H1 (cell line): ENCODE measurements around the gene ABL1. TPM values are rescaled to one million over a fixed set of nuclear protein-coding genes. Genes with fewer than 3 reads are reported as not detected.

Experiments used
- CTCF ChIA-PET: fragments of 300-600 bp; sonication (Branson Sonifier 250); formaldehyde crosslinking; loops from one replicate; lab custom pipeline; 2021; ENCODE audit not compliant: partially characterized antibody; lab: Charles Lee
- POLR2A ChIA-PET: fragments of 300-600 bp; sonication (Branson Sonifier 250); formaldehyde crosslinking; loops from one replicate; lab custom pipeline; 2021; ENCODE audit warnings: inconsistent platforms; ENCODE audit not compliant: partially characterized antibody; lab: Charles Lee
- DNase-seq, 2 experiments: peaks; one replicate each; pipeline versions ENCODE4 v3.0.0 to v3.0.0-alpha.2; 2010 to 2022; ENCODE audit warnings: low spot score in 2 of 2, low read depth in 1 of 2, mixed read lengths in 1 of 2
- FAIRE-seq: peaks from 2 replicates; lab custom pipeline; 2011; peaks lifted over from hg19 to GRCh38; lab: Jason Lieb, UNC
- H2AFZ ChIP-seq: 2 replicates; pipeline ENCODE4 v1.8.1; 2012; ENCODE audit warnings: low read length, inconsistent platforms
- H2AK5ac ChIP-seq: 2 replicates; pipeline ENCODE4 v1.6.1; 2013; ENCODE audit warnings: low read depth, low read length
- H2BK120ac ChIP-seq: replicated peaks from 2 replicates; pipeline ENCODE3; 2013; ENCODE audit warnings: low read depth, low read length, inconsistent platforms
- H2BK12ac ChIP-seq: 2 replicates; pipeline ENCODE4 v1.6.1; 2013; ENCODE audit warnings: low read depth, low read length
- H2BK15ac ChIP-seq: 2 replicates; pipeline ENCODE4 v1.6.1; 2013; ENCODE audit warnings: low read length
- H2BK20ac ChIP-seq: 2 replicates; pipeline ENCODE4 v1.6.1; 2013; ENCODE audit warnings: low read length
- H2BK5ac ChIP-seq: 2 replicates; pipeline ENCODE4 v1.6.1; 2013; ENCODE audit warnings: low read depth, low read length
- H3K14ac ChIP-seq: 2 replicates; pipeline ENCODE4 v1.6.1; 2013; ENCODE audit warnings: inconsistent platforms; ENCODE audit not compliant: insufficient read length
- H3K18ac ChIP-seq: 2 replicates; pipeline ENCODE4 v1.6.1; 2013; ENCODE audit warnings: low read length; ENCODE audit errors: extremely low read depth
- H3K23ac ChIP-seq: 2 replicates; pipeline ENCODE4 v1.6.1; 2013; ENCODE audit warnings: inconsistent platforms; ENCODE audit not compliant: insufficient read length
- H3K23me2 ChIP-seq: 2 replicates; pipeline ENCODE4 v1.6.1; 2013; ENCODE audit warnings: low read depth, low read length
- H3K27ac ChIP-seq: 2 replicates; pipeline ENCODE4 v1.6.1; 2011; ENCODE audit warnings: low read depth, low read length, inconsistent platforms
- H3K27me3 ChIP-seq, 4 experiments: replicated peaks in 1 of 4; 1 replicate in 1 of 4; 2 replicates in 3 of 4; pipeline versions ENCODE4 v1.6.1 to v1.8.1; 2011 to 2013; ENCODE audit warnings: low read length in 3 of 4, mild to moderate bottlenecking in 3 of 4, inconsistent platforms in 2 of 4, mixed read lengths in 2 of 4, moderate library complexity in 1 of 4; ENCODE audit not compliant: control insufficient read depth in 3 of 4, insufficient read depth in 3 of 4; ENCODE audit errors: extremely low read depth in 1 of 4
- H3K36me3 ChIP-seq, 4 experiments: 2 replicates each; pipeline versions ENCODE4 v1.6.1 to v1.8.1; 2011 to 2013; ENCODE audit warnings: mild to moderate bottlenecking in 4 of 4, low read length in 3 of 4, moderate library complexity in 2 of 4, control low read depth in 1 of 4, inconsistent platforms in 1 of 4; ENCODE audit not compliant: insufficient read depth in 4 of 4, control insufficient read depth in 2 of 4
- H3K4ac ChIP-seq: replicated peaks from 2 replicates; pipeline ENCODE3; 2013; ENCODE audit warnings: low read length, low read depth, mixed read lengths, inconsistent platforms; ENCODE audit not compliant: insufficient read length
- H3K4me1 ChIP-seq, 4 experiments: replicated peaks in 1 of 4; 1 replicate in 1 of 4; 2 replicates in 3 of 4; pipeline versions ENCODE4 v1.6.1 to v1.8.1; 2011 to 2013; ENCODE audit warnings: low read length in 3 of 4, inconsistent platforms in 2 of 4, mixed read lengths in 1 of 4; ENCODE audit not compliant: insufficient read depth in 4 of 4, control insufficient read depth in 3 of 4
- H3K4me2 ChIP-seq, 2 experiments: 2 replicates each; pipeline versions ENCODE4 v1.6.1 to v1.8.1; 2011 to 2013; ENCODE audit warnings: low read depth in 2 of 2, low read length in 2 of 2, control low read depth in 1 of 2, inconsistent platforms in 1 of 2, mild to moderate bottlenecking in 1 of 2; ENCODE audit not compliant: insufficient read depth in 1 of 2
- H3K4me3 ChIP-seq, 4 experiments: fragments of 200-600, 300-600 bp in 1 of 4; sonication (generic), shearing (Covaris generic), sonication (Bioruptor Twin) in 1 of 4; 2 replicates each; pipeline versions ENCODE4 v1.5.1 to v1.8.1; 2011 to 2016; ENCODE audit warnings: low read length in 4 of 4, low read depth in 3 of 4, control low read depth in 2 of 4, inconsistent platforms in 2 of 4, mild to moderate bottlenecking in 2 of 4, mixed read lengths in 1 of 4, moderate library complexity in 1 of 4; ENCODE audit not compliant: insufficient read depth in 2 of 4; ENCODE audit errors: extremely low read depth in 1 of 4
- H3K56ac ChIP-seq: replicated peaks from 2 replicates; pipeline ENCODE3; 2013; ENCODE audit warnings: low read depth, mild to moderate bottlenecking, mixed read lengths, low read length, inconsistent platforms; ENCODE audit not compliant: insufficient read length
- H3K79me1 ChIP-seq: 2 replicates; pipeline ENCODE4 v1.6.1; 2013; ENCODE audit warnings: low read depth, low read length, control low read depth
- H3K79me2 ChIP-seq, 2 experiments: 2 replicates each; pipeline versions ENCODE4 v1.6.1 to v1.8.1; 2012 to 2013; ENCODE audit warnings: low read length in 2 of 2, mild to moderate bottlenecking in 2 of 2, inconsistent platforms in 1 of 2; ENCODE audit not compliant: insufficient read depth in 2 of 2, control insufficient read depth in 1 of 2
- H3K9ac ChIP-seq, 4 experiments: replicated peaks in 1 of 4; 1 replicate in 1 of 4; 2 replicates in 3 of 4; pipeline versions ENCODE4 v1.6.1 to v1.8.1; 2011 to 2013; ENCODE audit warnings: low read depth in 3 of 4, low read length in 3 of 4, control low read depth in 2 of 4, mild to moderate bottlenecking in 2 of 4, moderate library complexity in 2 of 4, inconsistent platforms in 1 of 4; ENCODE audit errors: extremely low read depth in 1 of 4
- H3K9me3 ChIP-seq, 2 experiments: 2 replicates each; pipeline versions ENCODE4 v1.6.1 to v1.8.1; 2012 to 2013; ENCODE audit warnings: mild to moderate bottlenecking in 2 of 2, moderate library complexity in 2 of 2, control low read depth in 1 of 2, inconsistent platforms in 1 of 2, low read depth in 1 of 2, low read length in 1 of 2, mixed read lengths in 1 of 2; ENCODE audit not compliant: insufficient read depth in 2 of 2
- H4K20me1 ChIP-seq, 2 experiments: replicated peaks in 1 of 2; 2 replicates each; pipeline versions ENCODE3 to v1.8.1; 2011 to 2013; ENCODE audit warnings: inconsistent platforms in 2 of 2, low read length in 2 of 2, mild to moderate bottlenecking in 1 of 2; ENCODE audit not compliant: insufficient read depth in 2 of 2, control insufficient read depth in 1 of 2
- H4K5ac ChIP-seq: 2 replicates; pipeline ENCODE4 v1.6.1; 2013; ENCODE audit warnings: low read length, low read depth, mixed read lengths, inconsistent platforms; ENCODE audit not compliant: insufficient read length
- H4K8ac ChIP-seq: 2 replicates; pipeline ENCODE4 v1.8.0; 2013; ENCODE audit warnings: mild to moderate bottlenecking, moderate library complexity, low read length, inconsistent platforms; ENCODE audit not compliant: insufficient read depth; ENCODE audit errors: extremely low read depth
- H4K91ac ChIP-seq: replicated peaks from 2 replicates; pipeline ENCODE3; 2013; ENCODE audit warnings: low read length, mixed read lengths, inconsistent platforms; ENCODE audit not compliant: insufficient read length
- ASH2L ChIP-seq: fragments of 200-600, 300-600 bp; sonication (generic); IDR thresholded peaks from one replicate; pipeline ENCODE4 v1.7.1; 2017; ENCODE audit warnings: low read length
- CEBPB ChIP-seq: IDR thresholded peaks from 2 replicates; pipeline ENCODE4 v1.6.1; 2012; ENCODE audit warnings: low read depth, low read length
- WGBS, 2 experiments: shearing (Covaris generic) in 1 of 2; methylation state at CpG; one replicate each; pipeline versions ENCODE4 v1.1.6 to v1.1.7; 2013 to 2015; ENCODE audit warnings: low lambda C conversion rate in 2 of 2, mixed read lengths in 2 of 2, inconsistent platforms in 1 of 2, low coverage in 1 of 2, missing lambda C conversion rate in 1 of 2; ENCODE audit not compliant: insufficient replicate concordance in 2 of 2, insufficient coverage in 1 of 2, insufficient read length in 1 of 2; ENCODE audit errors: extremely low coverage in 1 of 2, missing lambda C conversion rate in 1 of 2; 5-methylcytosine and 5-hydroxymethylcytosine counted together
- polyA plus RNA-seq, 7 experiments: library from polyadenylated mRNA; depleted of rRNA in 3 of 7; stranded (reverse) in 5 of 7; unstranded in 2 of 7; fragments of >200 nt in 5 of 7; fragments of 200-250 nt in 2 of 7; gene quantifications; 1 replicate in 5 of 7; 2 replicates in 1 of 7; 4 replicates in 1 of 7; pipeline versions ENCODE4 v1.2.1 to v1.2.3, GENCODE V29; 2011 to 2013; ENCODE audit warnings: missing spikeins in 2 of 7, mixed read lengths in 2 of 7
- total RNA-seq: library from RNA; stranded (reverse); fragmentation: NEBNext Ultra II Directional; extraction: Animal tissue kit (Norgen Biotek cat#: 25700); gene quantifications from 2 replicates; pipeline ENCODE4 v1.2.1, GENCODE V29; 2021

ABL1 gene
- total and polyA plus RNA-seq, 2 of the 8 experiments (the other 6 are each of a cell fraction or from before 2014, with no cell fraction given) = 35.3 to 104 TPM

DNA sequence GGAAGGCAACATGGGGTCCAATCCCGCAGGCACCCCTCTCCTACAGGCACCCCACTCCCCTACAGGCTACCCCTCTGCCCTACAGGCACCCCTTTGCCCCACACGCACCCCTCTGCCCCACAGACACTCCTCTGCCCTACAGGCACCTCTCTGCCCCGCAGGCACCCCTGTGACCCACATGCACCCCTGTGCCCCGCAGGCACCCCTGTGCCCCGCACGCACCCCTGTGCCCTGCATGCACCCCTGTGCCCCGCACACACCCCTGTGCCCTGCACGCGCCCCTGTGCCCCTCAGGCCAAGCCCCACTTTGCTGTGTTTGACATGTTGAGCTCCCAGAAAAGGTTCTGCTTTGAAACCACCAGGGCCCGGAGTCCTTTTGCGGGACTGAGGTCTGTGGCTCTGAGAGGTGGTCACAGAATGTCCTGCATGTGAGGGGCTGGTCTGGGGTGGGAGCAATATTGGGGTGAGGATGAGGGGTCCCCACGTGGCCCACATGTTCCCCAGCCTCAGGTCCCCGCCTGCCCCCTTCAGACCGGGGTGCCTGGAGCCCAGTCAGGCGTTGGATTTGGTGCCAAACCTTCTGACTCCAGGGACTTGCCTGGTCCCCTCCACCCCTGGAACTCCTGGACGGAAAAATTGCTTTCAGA, 62.2 kb downstream of the ABL1 start:
- POLR2A ChIA-PET = interaction anchor here (0.7 to 1.4 kb wide), 5 partner anchors 10 to 85 kb away, joined by 3 to 6 read pairs (median 3); no protein-coding TSS in a partner anchor
- Histone ChIP-seq H3K23ac (no peak overlapping the region), H3K14ac (no peak overlapping the region), H2BK120ac (no peak overlapping the region), H2AFZ (no peak overlapping the region), H3K18ac (no peak overlapping the region), H4K5ac (no peak overlapping the region), H3K56ac (no peak overlapping the region), H2AK5ac (no peak overlapping the region), H3K4me3 (no peak overlapping the region)
- 90% methylated on average over 12 of the region's 16 CpGs; no CpG with 5 or more reads in 1 of the 2 experiments for WGBS, 2 experiments
- no peak for DNase-seq
- TF ChIP-seq ASH2L = no peak
- TF ChIP-seq CEBPB = no peak
- TF ChIP-seq, all 59 proteins: peak for 0
- H4K20me1 ChIP-seq = peaks cover 0 to 1% of the 10 kb centered on the region in 2 experiments
- peaks cover 0 to 3% (median 0%) of the 10 kb centered on the region in 4 experiments; a peak in 1 of 8 replicates for H3K36me3 ChIP-seq
- no peaks in the 10 kb centered on the region for H3K79me2 ChIP-seq
- no peak overlapping the region for H3K27ac ChIP-seq
- H3K4ac ChIP-seq = no peak overlapping the region
- no peaks in the 10 kb centered on the region for H3K23me2 ChIP-seq
- no peak overlapping the region for H4K91ac ChIP-seq
- FAIRE-seq = no peak
- H2BK15ac ChIP-seq = no peak overlapping the region
- H3K27me3 ChIP-seq = no peaks in the 10 kb centered on the region
- H3K79me1 ChIP-seq = no peaks in the 10 kb centered on the region
- no peak overlapping the region for H2BK20ac ChIP-seq
- H3K9ac ChIP-seq = no peak overlapping the region
- H3K4me1 ChIP-seq = peaks cover 0 to 3% (median 0%) of the 10 kb centered on the region in 4 experiments; a peak in 3 of 7 replicates
- no peak overlapping the region for H3K4me2 ChIP-seq
- no peaks in the 10 kb centered on the region for H3K9me3 ChIP-seq
- no peak overlapping the region for H2BK12ac ChIP-seq
- H4K8ac ChIP-seq = no peak overlapping the region; the same call in 1 of the 2 replicates
- H2BK5ac ChIP-seq = no peak overlapping the region
- CTCF ChIA-PET = interaction anchor here (0.9 to 1.6 kb wide), 4 partner anchors 8 to 101 kb away, joined by 3 to 4 read pairs (median 3); no protein-coding TSS in a partner anchor
